Sigmoid colon (tissue), 7 donors: Measurements from ENCODE around the gene SUPT3H. TPM values are rescaled to one million over a fixed set of nuclear protein-coding genes. Genes with fewer than 3 reads are reported as not detected.

Source experiments
- DNase-seq: peaks from one replicate; pipeline ENCODE4 v3.0.0-alpha.2; 2019
- H3K27ac ChIP-seq, 4 donors: fragments of 200-600 bp; sonication (generic); one replicate each; pipeline ENCODE4 v1.5.1; 2016 to 2019; ENCODE audit warnings: mild to moderate bottlenecking in 1 of 4
- H3K27me3 ChIP-seq, 3 donors: fragments of 200-600 bp; sonication (generic); one replicate each; pipeline ENCODE4 v1.5.1; 2019; ENCODE audit warnings: mild to moderate bottlenecking in 1 of 3
- H3K36me3 ChIP-seq, 4 donors: fragments of 200-600 bp; sonication (generic); one replicate each; pipeline ENCODE4 v1.5.1; 2016 to 2019
- H3K4me1 ChIP-seq, 4 donors: fragments of 200-600 bp; sonication (generic); one replicate each; pipeline ENCODE4 v1.5.1; 2017 to 2019
- H3K4me3 ChIP-seq, 4 donors: fragments of 200-600 bp; sonication (generic); one replicate each; pipeline ENCODE4 v1.5.1; 2017 to 2019; ENCODE audit warnings: mild to moderate bottlenecking in 2 of 4, moderate library complexity in 1 of 4
- H3K9me3 ChIP-seq, 4 donors: fragments of 200-600 bp in 3 of 4; sonication (generic) in 3 of 4; one replicate each; pipeline versions ENCODE4 v1.5.1 to v1.6.1; 2013 to 2019
- EP300 ChIP-seq, 4 donors: sonication (generic); formaldehyde crosslinking; IDR thresholded peaks; one replicate each; pipeline ENCODE4 v1.6.1; 2017; ENCODE audit warnings: antibody characterized with exemption in 4 of 4
- POLR2A ChIP-seq, 2 donors: fragments of 450-650 bp; IDR thresholded peaks; one replicate each; pipeline ENCODE4 v1.6.1; 2016; ENCODE audit warnings: antibody characterized with exemption in 2 of 2, mild to moderate bottlenecking in 2 of 2, moderate library complexity in 2 of 2
- POLR2AphosphoS5 ChIP-seq, 4 donors: sonication (generic); formaldehyde crosslinking; IDR thresholded peaks; one replicate each; pipeline ENCODE4 v1.6.1; 2017; ENCODE audit warnings: antibody characterized with exemption in 4 of 4
- WGBS, 2 donors: extraction: QIAGEN DNeasy Blood & Tissue Kit; methylation state at CpG; one replicate each; pipeline ENCODE4 v1.1.7; 2013; 5-methylcytosine and 5-hydroxymethylcytosine counted together
- intact Hi-C: fragments of 100-400 bp; cut with DNase I; formaldehyde crosslinking; loops from one replicate; pipeline ENCODE4 v1.15.1; 2023
- polyA plus RNA-seq, 3 donors: library from polyadenylated mRNA; stranded (reverse); fragments of 200-250 nt; gene quantifications; one replicate each; pipeline ENCODE4 v1.2.3, GENCODE V29; 2013
- total RNA-seq, 4 donors: library from RNA; depleted of rRNA; stranded (reverse); fragments of >200 nt; gene quantifications; one replicate each; pipeline ENCODE4 v1.1.0, GENCODE V29; 2016
- TF ChIP-seq, protein P1 (sequence below), 4 experiments: fragments of 450-650 bp in 3 of 4; fragments of 200-600 bp in 1 of 4; IDR thresholded peaks; one replicate each; pipeline ENCODE4 v1.5.1; 2016 to 2019; ENCODE audit warnings: antibody characterized with exemption in 4 of 4, mild to moderate bottlenecking in 3 of 4, moderate library complexity in 2 of 4
- donor health status: healthy with polysubstance abuse.
- donor health status: Bipolar disorder and iron deficiency.
- donor health status: healthy.

The SUPT3H gene
- total and polyA plus RNA-seq, 7 donors = 1.6 to 18.2 (median 10.6) TPM

DNA sequence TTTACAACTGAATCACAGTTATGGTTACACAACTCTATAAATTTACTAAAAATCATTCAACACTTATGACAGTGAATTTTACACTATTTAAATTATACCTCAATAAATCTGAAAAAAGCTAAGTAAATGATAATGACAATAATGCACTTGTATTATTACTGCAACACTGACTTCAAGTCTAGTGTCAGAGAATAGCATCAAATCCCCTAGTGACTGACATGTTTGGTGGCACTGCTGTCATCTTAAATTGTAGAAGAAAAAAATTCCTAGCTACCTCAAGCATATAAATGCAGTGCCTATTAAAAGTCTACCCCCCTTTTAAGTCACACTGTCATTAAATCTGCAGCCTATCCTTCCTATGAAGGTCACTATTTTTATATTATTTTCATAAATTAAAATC, 239.0 kb downstream of the SUPT3H start:
- intact Hi-C loops = no loop called here
- Histone ChIP-seq H3K4me3 (no peak overlapping the region), H3K27me3 (no peaks in the 10 kb centered on the region), H3K4me1 (no peaks in the 10 kb centered on the region), H3K36me3 (no peaks in the 10 kb centered on the region), H3K9me3 (peaks cover 0 to 6% (median under 1%) of the 10 kb centered on the region in 4 donors), H3K27ac (no peak overlapping the region)
- TF ChIP-seq POLR2A (IDR thresholded peaks at IDR 0.05) (no peak), POLR2AphosphoS5 (IDR thresholded peaks at IDR 0.05) (no peak), EP300 (IDR thresholded peaks at IDR 0.05) (no peak)
- TF ChIP-seq, protein P1, sequence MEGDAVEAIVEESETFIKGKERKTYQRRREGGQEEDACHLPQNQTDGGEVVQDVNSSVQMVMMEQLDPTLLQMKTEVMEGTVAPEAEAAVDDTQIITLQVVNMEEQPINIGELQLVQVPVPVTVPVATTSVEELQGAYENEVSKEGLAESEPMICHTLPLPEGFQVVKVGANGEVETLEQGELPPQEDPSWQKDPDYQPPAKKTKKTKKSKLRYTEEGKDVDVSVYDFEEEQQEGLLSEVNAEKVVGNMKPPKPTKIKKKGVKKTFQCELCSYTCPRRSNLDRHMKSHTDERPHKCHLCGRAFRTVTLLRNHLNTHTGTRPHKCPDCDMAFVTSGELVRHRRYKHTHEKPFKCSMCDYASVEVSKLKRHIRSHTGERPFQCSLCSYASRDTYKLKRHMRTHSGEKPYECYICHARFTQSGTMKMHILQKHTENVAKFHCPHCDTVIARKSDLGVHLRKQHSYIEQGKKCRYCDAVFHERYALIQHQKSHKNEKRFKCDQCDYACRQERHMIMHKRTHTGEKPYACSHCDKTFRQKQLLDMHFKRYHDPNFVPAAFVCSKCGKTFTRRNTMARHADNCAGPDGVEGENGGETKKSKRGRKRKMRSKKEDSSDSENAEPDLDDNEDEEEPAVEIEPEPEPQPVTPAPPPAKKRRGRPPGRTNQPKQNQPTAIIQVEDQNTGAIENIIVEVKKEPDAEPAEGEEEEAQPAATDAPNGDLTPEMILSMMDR (IDR thresholded peaks at IDR 0.05) = no peak
- no peak for DNase-seq

DNA sequence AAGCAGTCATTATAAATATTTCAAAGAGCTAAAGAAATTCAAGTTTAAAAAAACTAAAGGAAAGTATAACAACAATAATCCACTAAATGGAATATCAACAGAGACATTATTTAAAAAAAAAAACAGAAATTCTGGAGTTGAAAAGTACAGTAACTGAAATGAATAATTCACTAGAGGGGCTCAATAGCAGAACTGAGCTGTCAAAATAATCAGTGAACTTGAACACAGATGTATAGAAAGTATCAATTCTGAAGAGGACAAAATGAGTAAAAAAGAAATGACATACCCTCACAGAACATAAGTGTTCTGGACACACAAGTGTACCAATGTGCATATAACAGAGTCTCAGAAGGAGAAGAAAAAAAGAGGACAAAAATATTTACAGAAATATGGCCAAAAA, 241.2 kb downstream of the SUPT3H start:
- no peak for TF ChIP-seq EP300 (IDR thresholded peaks at IDR 0.05)
- no peak for TF ChIP-seq POLR2A (IDR thresholded peaks at IDR 0.05)
- TF ChIP-seq, protein P1 (IDR thresholded peaks at IDR 0.05) = no peak
- TF ChIP-seq POLR2AphosphoS5 (IDR thresholded peaks at IDR 0.05) = no peak
- no peak for DNase-seq

DNA sequence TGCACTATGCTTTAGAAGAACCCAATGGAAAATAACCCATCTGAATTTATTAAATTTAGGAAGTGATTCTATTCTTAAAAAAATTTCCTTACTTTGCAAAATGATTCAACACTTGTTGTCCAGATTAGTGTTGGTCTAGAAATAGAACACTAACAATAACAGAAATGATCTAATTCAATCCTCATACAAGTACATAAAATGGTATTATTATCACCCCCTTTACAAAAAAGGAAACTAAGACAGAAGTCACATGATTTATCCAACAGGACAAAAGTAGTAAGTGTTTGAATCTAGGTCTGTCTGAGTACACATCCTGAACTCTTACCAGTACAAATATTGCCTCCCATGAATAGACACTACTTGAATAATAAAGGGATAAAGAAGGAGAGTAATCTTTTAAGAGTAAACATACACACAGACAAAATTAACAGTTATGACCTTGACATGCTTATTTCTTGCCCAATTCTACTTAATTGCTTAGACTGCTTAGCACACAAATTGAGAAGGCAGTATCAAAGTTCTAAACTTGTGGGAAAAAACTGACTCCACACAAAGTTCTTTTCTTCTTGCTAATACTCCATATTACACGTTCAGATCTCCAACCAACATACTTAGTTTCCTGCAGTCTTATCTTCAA, 245.0 kb downstream of the SUPT3H start:
- H3K4me1 ChIP-seq = peaks cover 0 to 9% (median 0%) of the 10 kb centered on the region in 4 donors
- peaks cover 0 to 6% (median under 1%) of the 10 kb centered on the region in 4 donors for H3K9me3 ChIP-seq
- intact Hi-C loops = no loop called here
- H3K27me3 ChIP-seq = no peaks in the 10 kb centered on the region
- 64 to 66% methylated on average over 1 of the region's 1 CpG for WGBS, 2 donors
- no peak overlapping the region for H3K4me3 ChIP-seq
- TF ChIP-seq POLR2A (IDR thresholded peaks at IDR 0.05) (no peak), EP300 (IDR thresholded peaks at IDR 0.05) (no peak), POLR2AphosphoS5 (IDR thresholded peaks at IDR 0.05) (no peak)
- TF ChIP-seq, protein P1 (IDR thresholded peaks at IDR 0.05) = no peak
- DNase-seq = no peak
- no peaks in the 10 kb centered on the region for H3K36me3 ChIP-seq
- H3K27ac ChIP-seq = no peak overlapping the region

More for the DNA sequence above, 241.2 kb downstream of the SUPT3H start:
- Histone ChIP-seq H3K36me3 (no peaks in the 10 kb centered on the region), H3K4me1 (peaks cover 0 to 9% (median 0%) of the 10 kb centered on the region in 4 donors), H3K9me3 (peaks cover 0 to 6% (median under 1%) of the 10 kb centered on the region in 4 donors), H3K4me3 (no peak overlapping the region), H3K27ac (no peak overlapping the region), H3K27me3 (no peaks in the 10 kb centered on the region)
- intact Hi-C loops = no loop called here

GRCh38 chr6:45132059-45132458, 245.7 kb downstream of the SUPT3H start:
- H3K9me3 ChIP-seq = peaks cover 0 to 6% (median under 1%) of the 10 kb centered on the region in 4 donors
- H3K4me3 ChIP-seq = no peak overlapping the region
- H3K4me1 ChIP-seq = peaks cover 0 to 9% (median 0%) of the 10 kb centered on the region in 4 donors
- 76 to 83% methylated on average over 1 of the region's 1 CpG for WGBS, 2 donors
- intact Hi-C loops = no loop called here
- no peak overlapping the region for H3K27ac ChIP-seq
- TF ChIP-seq POLR2AphosphoS5 (IDR thresholded peaks at IDR 0.05) (no peak), EP300 (IDR thresholded peaks at IDR 0.05) (no peak), POLR2A (IDR thresholded peaks at IDR 0.05) (no peak)
- TF ChIP-seq, protein P1 (IDR thresholded peaks at IDR 0.05) = no peak
- H3K27me3 ChIP-seq = no peaks in the 10 kb centered on the region
- DNase-seq = no peak
- H3K36me3 ChIP-seq = no peaks in the 10 kb centered on the region

DNA sequence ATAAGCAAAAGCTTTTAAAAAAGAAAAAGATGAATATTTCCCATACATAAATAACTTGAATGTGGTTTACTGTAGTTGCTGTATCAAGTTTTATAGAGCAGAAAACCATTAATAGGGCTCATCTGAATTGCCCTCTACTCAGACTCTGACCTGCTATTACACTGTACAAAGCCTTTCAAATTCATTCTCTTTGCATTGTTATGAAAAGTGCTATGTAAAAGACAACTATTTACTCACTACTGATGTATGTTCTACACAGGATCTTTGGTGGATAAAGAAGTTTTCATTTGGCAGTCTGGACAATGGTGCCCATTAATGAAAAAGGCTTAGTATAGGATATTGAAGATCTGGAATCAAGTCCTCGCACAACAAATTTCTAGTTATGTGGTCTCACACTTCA, 248.7 kb downstream of the SUPT3H start:
- Histone ChIP-seq H3K27me3 (no peaks in the 10 kb centered on the region), H3K27ac (no peak overlapping the region), H3K4me1 (peaks cover 0 to 9% (median 0%) of the 10 kb centered on the region in 4 donors), H3K4me3 (no peak overlapping the region), H3K36me3 (no peaks in the 10 kb centered on the region), H3K9me3 (no peaks in the 10 kb centered on the region)
- TF ChIP-seq, protein P1 (IDR thresholded peaks at IDR 0.05) = no peak
- TF ChIP-seq POLR2A (IDR thresholded peaks at IDR 0.05) (no peak), EP300 (IDR thresholded peaks at IDR 0.05) (no peak), POLR2AphosphoS5 (IDR thresholded peaks at IDR 0.05) (no peak)
- intact Hi-C loops = no loop called here
- WGBS, 2 donors = 99 to 100% methylated on average over 1 of the region's 1 CpG
- DNase-seq = no peak
